ENCODE data around the gene AFF4. TPM values are rescaled to one million over a fixed set of nuclear protein-coding genes. Genes with fewer than 3 reads are reported as not detected.

The AFF4 gene
- total RNA-seq, 1 experiment from 2014 or later: 38.6 TPM

DNA sequence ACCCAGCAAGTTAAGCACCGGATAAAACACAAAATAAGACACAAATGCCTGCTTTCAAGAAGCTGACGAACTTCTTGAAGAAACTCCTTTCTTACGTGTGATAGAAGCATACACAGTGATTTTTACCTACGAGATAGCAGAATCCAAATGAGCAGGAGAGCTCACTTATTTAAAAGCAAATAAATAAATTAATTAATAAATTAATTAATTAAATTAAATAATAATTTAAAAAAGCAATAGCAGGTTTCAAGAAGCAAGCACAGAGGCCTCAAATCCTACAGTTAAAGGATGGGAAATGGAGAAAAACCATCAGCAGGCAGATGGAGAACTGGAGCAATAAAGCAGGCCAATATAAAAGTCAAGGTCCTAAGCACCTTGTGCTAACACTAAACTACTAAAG, 72.6 kb downstream of the AFF4 start:
- ChIA-PET POLR2A (interaction anchor here (1.1 kb wide), 1 partner anchor 12 kb away, joined by 3 read pairs; no protein-coding TSS in a partner anchor), CTCF (interaction anchor here (1.6 kb wide), 1 partner anchor 8 kb away, joined by 10 read pairs; no protein-coding TSS in a partner anchor), RAD21 (ENCODE audit: low non-redundant PET in 1 of 2, low total read pairs in 2 of 2, uncharacterized antibody in 2 of 2, unreplicated experiment in 2 of 2) (no interaction called here)
- no peaks in the 10 kb centered on the region; the same call in 1 of the 2 replicates for H3K79me2 ChIP-seq (ENCODE audit: insufficient read depth, low read length)
- TF ChIP-seq, protein P1, sequence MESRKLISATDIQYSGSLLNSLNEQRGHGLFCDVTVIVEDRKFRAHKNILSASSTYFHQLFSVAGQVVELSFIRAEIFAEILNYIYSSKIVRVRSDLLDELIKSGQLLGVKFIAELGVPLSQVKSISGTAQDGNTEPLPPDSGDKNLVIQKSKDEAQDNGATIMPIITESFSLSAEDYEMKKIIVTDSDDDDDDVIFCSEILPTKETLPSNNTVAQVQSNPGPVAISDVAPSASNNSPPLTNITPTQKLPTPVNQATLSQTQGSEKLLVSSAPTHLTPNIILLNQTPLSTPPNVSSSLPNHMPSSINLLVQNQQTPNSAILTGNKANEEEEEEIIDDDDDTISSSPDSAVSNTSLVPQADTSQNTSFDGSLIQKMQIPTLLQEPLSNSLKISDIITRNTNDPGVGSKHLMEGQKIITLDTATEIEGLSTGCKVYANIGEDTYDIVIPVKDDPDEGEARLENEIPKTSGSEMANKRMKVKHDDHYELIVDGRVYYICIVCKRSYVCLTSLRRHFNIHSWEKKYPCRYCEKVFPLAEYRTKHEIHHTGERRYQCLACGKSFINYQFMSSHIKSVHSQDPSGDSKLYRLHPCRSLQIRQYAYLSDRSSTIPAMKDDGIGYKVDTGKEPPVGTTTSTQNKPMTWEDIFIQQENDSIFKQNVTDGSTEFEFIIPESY (IDR thresholded peaks at IDR 0.05; ENCODE audit: extremely low read depth, insufficient replicate concordance, low read length): no peak
- TF ChIP-seq TCF7L2 (IDR thresholded peaks at IDR 0.05; ENCODE audit: borderline replicate concordance, extremely low read depth, insufficient read depth, insufficient read length) (no peak), SIN3A (IDR thresholded peaks at IDR 0.05; ENCODE audit: low read depth) (no peak), CEBPB (IDR thresholded peaks at IDR 0.05; ENCODE audit: low read depth) (no peak), ZFX (IDR thresholded peaks at IDR 0.05) (no peak), FOSL1 (IDR thresholded peaks at IDR 0.05; ENCODE audit: low read depth) (no peak), EZH2 (IDR thresholded peaks at IDR 0.05) (no peak), POLR2A (IDR thresholded peaks at IDR 0.05; ENCODE audit: borderline replicate concordance, extremely low read depth, insufficient read depth, insufficient read length) (no peak), ELF1 (IDR thresholded peaks at IDR 0.05; ENCODE audit: borderline replicate concordance, low read depth) (no peak)
- TF ChIP-seq, protein P2, sequence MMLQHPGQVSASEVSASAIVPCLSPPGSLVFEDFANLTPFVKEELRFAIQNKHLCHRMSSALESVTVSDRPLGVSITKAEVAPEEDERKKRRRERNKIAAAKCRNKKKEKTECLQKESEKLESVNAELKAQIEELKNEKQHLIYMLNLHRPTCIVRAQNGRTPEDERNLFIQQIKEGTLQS (IDR thresholded peaks at IDR 0.05): no peak
- TF ChIP-seq, protein P3, sequence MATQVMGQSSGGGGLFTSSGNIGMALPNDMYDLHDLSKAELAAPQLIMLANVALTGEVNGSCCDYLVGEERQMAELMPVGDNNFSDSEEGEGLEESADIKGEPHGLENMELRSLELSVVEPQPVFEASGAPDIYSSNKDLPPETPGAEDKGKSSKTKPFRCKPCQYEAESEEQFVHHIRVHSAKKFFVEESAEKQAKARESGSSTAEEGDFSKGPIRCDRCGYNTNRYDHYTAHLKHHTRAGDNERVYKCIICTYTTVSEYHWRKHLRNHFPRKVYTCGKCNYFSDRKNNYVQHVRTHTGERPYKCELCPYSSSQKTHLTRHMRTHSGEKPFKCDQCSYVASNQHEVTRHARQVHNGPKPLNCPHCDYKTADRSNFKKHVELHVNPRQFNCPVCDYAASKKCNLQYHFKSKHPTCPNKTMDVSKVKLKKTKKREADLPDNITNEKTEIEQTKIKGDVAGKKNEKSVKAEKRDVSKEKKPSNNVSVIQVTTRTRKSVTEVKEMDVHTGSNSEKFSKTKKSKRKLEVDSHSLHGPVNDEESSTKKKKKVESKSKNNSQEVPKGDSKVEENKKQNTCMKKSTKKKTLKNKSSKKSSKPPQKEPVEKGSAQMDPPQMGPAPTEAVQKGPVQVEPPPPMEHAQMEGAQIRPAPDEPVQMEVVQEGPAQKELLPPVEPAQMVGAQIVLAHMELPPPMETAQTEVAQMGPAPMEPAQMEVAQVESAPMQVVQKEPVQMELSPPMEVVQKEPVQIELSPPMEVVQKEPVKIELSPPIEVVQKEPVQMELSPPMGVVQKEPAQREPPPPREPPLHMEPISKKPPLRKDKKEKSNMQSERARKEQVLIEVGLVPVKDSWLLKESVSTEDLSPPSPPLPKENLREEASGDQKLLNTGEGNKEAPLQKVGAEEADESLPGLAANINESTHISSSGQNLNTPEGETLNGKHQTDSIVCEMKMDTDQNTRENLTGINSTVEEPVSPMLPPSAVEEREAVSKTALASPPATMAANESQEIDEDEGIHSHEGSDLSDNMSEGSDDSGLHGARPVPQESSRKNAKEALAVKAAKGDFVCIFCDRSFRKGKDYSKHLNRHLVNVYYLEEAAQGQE (IDR thresholded peaks at IDR 0.05; ENCODE audit: low read depth): no peak
- TF ChIP-seq, protein P4, sequence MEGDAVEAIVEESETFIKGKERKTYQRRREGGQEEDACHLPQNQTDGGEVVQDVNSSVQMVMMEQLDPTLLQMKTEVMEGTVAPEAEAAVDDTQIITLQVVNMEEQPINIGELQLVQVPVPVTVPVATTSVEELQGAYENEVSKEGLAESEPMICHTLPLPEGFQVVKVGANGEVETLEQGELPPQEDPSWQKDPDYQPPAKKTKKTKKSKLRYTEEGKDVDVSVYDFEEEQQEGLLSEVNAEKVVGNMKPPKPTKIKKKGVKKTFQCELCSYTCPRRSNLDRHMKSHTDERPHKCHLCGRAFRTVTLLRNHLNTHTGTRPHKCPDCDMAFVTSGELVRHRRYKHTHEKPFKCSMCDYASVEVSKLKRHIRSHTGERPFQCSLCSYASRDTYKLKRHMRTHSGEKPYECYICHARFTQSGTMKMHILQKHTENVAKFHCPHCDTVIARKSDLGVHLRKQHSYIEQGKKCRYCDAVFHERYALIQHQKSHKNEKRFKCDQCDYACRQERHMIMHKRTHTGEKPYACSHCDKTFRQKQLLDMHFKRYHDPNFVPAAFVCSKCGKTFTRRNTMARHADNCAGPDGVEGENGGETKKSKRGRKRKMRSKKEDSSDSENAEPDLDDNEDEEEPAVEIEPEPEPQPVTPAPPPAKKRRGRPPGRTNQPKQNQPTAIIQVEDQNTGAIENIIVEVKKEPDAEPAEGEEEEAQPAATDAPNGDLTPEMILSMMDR (IDR thresholded peaks at IDR 0.05 in 2 of 3, conservative IDR thresholded peaks at IDR 0.05 in 1 of 3; ENCODE audit: borderline replicate concordance in 1 of 3, insufficient read depth in 1 of 3, low read depth in 2 of 3, low read length in 2 of 3): no peak
- intact Hi-C loops (cut with micrococcal nuclease): no loop called here
- DNase-seq (ENCODE audit: low read depth, low spot score): no peak
- H3K27me3 ChIP-seq (ENCODE audit: insufficient read depth, low read length): no peaks in the 10 kb centered on the region
- H4K20me1 ChIP-seq (ENCODE audit: insufficient read depth): no peaks in the 10 kb centered on the region
- no peak overlapping the region for H3K9ac ChIP-seq (ENCODE audit: low read length)
- no peak overlapping the region for H3K4me3 ChIP-seq (replicated peaks in 1 of 2; ENCODE audit: low read depth in 1 of 2, low read length in 2 of 2)
- no peak overlapping the region for H3K27ac ChIP-seq (ENCODE audit: low read depth, low read length)
- H2AFZ ChIP-seq (ENCODE audit: low read depth, low read length, poor library complexity, severe bottlenecking): no peak overlapping the region
- no peaks in the 10 kb centered on the region for H3K9me3 ChIP-seq (ENCODE audit: control insufficient read depth in 1 of 2, insufficient read depth in 1 of 2, low read depth in 1 of 2, low read length in 2 of 2)
- no peaks in the 10 kb centered on the region for H3K9me2 ChIP-seq (ENCODE audit: insufficient read depth)
- BruUV-seq (replicated peaks): no TSS peak
- no peak overlapping the region for H3K4me2 ChIP-seq (ENCODE audit: low read length)
- H3K4me1 ChIP-seq (ENCODE audit: control insufficient read depth in 1 of 2, insufficient read depth in 2 of 2, low read length in 2 of 2): no peaks in the 10 kb centered on the region
- ATAC-seq: no peak
- H3K36me3 ChIP-seq (ENCODE audit: control insufficient read depth in 1 of 2, insufficient read depth in 2 of 2, low read length in 2 of 2): peaks cover 31 to 47% of the 10 kb centered on the region in 2 experiments
